ENCODE measurements around the gene MVP.
"Not testable (repeated sequence)": the region's sequence is repeated elsewhere in the genome, so short reads cannot be mapped to it uniquely, and the experiment has no call there.

MVP gene

DNA sequence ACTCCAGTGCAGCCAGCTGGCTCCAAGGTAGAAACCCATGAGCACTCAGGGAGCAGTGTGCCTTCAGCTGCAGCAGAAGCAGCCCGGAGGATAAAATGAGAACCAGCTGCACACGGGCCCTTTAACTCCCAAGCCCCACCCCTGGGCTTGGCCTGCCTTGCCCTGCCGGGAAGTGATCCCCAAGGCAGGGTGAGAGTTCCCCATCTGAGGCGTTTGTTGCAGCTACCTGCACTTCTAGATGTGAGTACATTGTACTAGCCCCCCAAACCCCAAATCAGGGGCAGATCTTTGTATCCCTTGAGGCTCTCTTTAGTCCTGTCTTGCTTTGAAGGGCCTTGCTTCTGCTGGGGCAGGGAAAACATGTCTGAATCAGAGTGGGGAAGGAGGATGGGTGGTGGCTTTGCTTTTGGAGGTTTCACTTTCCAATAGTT, at the start of gene MVP:
Gene MVP, plus strand, starts transcription at position 192 of the 431 bp plus-strand sequence. CDS start 10,088 bp downstream, outside the sequence.
- TF ChIP-seq, protein P1, sequence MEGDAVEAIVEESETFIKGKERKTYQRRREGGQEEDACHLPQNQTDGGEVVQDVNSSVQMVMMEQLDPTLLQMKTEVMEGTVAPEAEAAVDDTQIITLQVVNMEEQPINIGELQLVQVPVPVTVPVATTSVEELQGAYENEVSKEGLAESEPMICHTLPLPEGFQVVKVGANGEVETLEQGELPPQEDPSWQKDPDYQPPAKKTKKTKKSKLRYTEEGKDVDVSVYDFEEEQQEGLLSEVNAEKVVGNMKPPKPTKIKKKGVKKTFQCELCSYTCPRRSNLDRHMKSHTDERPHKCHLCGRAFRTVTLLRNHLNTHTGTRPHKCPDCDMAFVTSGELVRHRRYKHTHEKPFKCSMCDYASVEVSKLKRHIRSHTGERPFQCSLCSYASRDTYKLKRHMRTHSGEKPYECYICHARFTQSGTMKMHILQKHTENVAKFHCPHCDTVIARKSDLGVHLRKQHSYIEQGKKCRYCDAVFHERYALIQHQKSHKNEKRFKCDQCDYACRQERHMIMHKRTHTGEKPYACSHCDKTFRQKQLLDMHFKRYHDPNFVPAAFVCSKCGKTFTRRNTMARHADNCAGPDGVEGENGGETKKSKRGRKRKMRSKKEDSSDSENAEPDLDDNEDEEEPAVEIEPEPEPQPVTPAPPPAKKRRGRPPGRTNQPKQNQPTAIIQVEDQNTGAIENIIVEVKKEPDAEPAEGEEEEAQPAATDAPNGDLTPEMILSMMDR (conservative IDR thresholded peaks at IDR 0.05): no peak
- TF ChIP-seq ZFX (IDR thresholded peaks at IDR 0.05): no peak
- no peak within 1 kb of the TSS for H3K27ac ChIP-seq

DNA sequence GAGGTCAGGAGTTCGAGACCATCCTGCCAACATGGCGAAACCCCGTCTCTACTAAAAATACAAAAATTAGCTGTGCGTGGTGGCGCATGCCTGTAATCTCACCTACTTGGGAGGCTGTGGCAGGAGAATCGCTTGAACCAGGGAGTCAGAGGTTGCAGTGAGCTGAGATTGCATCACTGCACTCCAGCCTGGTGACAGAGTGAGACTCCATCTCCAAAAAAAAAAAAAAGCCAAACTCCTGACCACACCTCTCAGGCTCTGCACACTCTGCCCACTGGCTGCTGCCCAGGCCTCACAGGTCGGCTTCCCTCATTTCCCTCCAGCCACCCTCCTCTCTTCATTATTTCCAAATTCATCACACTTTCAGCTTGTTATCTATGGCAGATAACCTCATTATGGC, 47.9 kb upstream of the MVP start:
- not testable (repeated sequence) for H3K27ac ChIP-seq

DNA sequence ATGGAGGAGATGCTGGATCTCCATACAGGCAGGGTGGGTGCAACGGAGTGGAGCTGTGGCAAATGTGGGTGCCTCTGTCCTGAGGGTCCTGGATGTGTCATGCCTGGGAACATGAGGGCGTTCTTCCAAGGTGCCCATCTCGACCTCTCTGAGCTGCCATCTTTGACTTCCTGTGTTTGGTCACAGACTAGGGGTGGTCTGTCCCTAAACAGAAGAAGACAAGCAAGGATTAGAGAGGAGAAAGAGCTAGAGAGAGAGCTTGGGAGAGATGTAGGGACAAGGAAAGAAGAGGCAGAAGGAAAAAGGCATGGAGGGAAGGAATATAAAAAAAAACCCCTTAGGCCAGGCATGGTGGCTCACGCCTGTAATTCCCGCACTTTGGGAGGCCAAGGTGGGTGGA, 45.5 kb upstream of the MVP start:
- H3K27ac ChIP-seq: no peak overlapping the region
- no peak for TF ChIP-seq ZFX (IDR thresholded peaks at IDR 0.05)
- TF ChIP-seq, protein P1 (conservative IDR thresholded peaks at IDR 0.05): no peak

DNA sequence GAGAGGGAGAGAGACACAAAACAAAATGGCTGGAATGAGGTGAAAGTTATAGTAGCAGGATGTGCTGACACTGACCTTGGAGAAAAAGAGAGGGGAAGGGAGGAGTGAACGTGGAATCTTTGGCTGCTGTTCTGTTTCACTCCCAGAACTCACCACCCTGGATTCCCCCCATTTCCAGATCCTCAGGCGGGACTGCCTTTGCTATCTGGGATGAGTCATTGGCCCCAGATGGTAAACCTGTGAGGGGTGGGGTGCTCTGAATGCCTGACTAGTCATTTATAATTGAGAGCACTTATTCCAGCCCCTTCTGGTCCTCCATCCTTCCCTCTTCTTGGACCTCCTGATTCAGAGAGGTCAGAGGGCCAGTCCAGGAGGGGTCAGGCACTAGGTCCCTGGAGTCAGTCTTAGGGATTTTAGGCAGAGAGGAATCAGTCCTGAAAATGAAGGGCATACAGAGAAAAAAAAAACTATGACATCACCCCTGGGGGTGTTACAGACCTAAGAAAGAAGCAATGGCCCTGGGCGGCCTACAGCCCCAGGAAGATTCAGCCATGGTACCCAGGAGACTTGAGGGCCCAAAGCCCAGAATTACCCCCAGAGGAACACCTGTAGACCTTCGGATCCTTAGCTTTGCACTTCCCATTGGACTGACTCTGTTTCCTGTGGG, 44.4 kb upstream of the MVP start:
- no peak overlapping the region for H3K27ac ChIP-seq
- TF ChIP-seq ZFX (IDR thresholded peaks at IDR 0.05): no peak
- TF ChIP-seq, protein P1 (conservative IDR thresholded peaks at IDR 0.05): no peak

DNA sequence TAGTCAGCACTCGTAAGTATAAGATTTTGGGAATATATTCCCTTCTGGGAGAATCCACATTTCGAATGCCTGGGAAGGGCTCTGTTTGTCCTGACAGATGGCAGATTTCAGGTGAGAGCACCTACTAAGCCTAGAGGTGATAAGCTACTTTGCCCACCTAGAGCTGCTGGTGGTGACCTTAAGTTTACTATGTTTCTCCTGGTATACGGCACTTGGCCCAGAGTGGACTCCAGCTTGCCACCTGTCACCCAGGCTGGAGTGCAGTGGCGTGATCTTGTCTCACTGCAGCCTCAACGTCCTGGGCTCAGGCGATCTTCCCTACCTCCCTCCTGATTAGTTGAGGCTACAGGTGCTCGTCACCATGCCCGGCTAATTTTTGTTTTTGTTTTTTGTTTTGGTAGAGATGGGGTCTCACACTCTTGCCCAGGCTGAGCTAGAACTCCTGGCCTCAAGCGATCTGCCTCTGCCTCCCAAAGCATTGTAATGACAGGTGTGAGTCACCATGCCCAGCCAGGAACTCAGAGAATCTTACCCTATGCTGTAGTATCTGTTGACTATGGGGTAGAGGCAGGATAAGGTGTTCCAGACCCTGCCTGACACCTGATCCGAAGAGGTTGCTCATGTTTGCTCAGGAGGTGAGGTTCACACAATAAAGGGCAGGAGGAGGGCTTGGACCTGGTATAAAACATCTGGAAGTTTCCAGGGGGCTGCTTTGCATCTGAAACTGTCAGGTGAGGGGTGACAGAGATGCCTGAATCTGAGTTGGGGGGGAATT, 42.5 kb upstream of the MVP start, which contains the start of gene ZG16:
Gene ZG16, plus strand, starts transcription at position 681 of the 775 bp plus-strand sequence. CDS start 1,011 bp downstream, outside the sequence.
- no peak within 1 kb of the TSS for H3K27ac ChIP-seq
- no peak for TF ChIP-seq ZFX (IDR thresholded peaks at IDR 0.05)
- TF ChIP-seq, protein P1 (conservative IDR thresholded peaks at IDR 0.05): no peak

DNA sequence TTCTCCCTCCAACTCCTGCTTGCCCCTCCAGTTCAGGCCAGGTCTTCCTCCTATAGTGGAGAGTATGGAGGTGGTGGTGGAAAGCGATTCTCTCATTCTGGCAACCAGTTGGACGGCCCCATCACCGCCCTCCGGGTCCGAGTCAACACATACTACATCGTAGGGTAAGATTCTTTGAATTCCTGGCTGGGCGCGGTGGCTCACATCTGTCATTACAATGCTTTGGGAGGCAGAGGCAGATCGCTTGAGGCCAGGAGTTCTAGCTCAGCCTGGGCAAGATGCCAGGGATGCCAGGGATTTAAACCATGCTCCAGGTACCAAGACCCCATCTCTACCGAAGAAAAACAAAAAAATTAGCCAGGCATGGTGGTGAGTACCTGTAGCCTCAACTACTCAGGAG, 40.8 kb upstream of the MVP start:
- H3K27ac ChIP-seq: no peak overlapping the region
- no peak for TF ChIP-seq ZFX (IDR thresholded peaks at IDR 0.05)
- TF ChIP-seq, protein P1 (conservative IDR thresholded peaks at IDR 0.05): no peak

DNA sequence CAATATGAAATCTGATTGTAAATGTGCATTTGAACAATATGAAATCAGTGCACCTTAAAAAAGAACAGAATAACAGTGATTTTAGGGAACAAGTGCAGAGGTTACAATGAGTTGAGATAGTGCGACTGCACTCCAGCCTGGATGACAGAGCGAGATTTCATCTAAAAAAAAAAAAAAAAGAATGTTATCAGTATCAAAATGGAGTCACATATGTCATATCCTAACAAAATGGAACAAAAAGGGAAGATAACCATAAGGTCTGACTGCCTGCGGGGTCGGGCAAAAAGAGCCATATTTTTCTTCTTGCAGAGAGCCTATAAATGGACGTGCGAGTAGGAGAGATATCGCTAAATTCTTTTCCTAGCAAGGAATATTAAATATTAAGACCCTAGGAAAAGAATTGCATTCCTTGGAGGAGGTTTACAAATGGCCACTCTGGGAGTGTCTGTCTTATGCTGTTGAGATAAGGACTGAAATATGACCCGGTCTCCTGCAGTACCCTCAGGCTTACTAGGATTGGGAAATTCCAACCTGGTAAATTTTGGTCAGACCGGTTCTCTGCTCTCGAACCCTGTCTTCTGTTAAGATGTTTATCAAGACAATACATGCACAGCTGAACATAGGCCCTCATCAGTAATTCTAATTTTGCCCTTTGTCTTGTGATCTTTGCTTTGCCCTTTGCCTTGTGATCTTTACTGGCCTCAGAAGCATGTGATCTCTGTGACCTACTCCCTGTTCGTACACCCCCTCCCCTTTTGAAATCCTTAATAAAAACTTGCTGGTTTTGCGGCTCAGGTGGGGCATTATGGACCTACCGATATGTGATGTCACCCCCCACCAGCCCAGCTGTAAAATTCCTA, 36.9 kb upstream of the MVP start:
- H3K27ac ChIP-seq: peak overlapping the region; percentile 13; the same call in 1 of the 2 replicates

DNA sequence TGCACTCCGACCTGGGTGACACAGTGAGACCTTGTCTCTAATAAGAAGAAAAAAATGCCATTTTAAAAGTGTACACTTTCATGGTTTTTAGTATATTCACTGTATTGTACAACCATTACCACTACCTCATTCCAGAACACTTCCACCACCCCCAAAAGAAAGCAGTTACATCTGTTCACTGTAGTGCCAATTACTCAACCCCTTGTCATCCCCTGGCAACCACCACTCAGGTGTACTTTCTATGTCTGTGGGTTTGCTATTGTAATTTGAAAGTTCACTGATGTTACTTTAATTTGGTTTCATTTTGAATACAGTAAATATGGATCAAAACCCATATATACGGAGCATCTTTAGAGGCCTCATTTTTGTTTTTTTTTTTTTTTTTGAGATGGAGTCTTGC, 36.1 kb upstream of the MVP start:
- TF ChIP-seq ZFX (IDR thresholded peaks at IDR 0.05): no peak
- TF ChIP-seq, protein P1 (conservative IDR thresholded peaks at IDR 0.05): no peak
- H3K27ac ChIP-seq: peak overlapping the region; percentile 13; the same call in 1 of the 2 replicates
